ENCODE results near the gene TMUB2.
A peak's percentile ranks its signal among the peaks of the same experiment; 100 is the strongest.

The TMUB2 gene

GRCh38 chr17:44203731-44204440 is 17.1 kb downstream of the TMUB2 start:
- peak; percentile 52 for DNase-seq

DNA sequence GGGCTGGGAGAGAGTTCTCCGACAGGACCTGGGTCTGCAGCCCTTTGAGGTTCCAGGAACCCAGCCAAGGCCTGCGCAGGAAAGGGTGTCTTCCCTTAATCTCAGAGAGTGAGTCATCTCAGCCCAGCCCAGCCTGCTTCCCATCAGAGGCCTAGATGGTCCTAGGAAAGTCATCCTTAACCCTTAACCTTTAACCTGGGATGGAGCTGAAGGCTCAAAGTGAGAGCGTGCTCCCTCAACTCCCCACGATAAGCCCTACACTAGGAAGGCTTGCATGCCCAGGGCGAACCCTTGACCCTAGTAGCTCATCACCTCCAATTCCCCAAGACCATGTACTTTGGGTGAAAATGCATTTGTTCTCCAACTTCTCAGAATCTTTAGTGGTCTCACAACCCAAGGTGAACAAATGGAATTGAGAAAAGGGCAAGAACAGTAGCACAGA is 17.7 kb downstream of the TMUB2 start:
- DNase-seq: peak; percentile 60

GRCh38 chr17:44205962-44206824 is 19.4 kb downstream of the TMUB2 start:
- DNase-seq: no peak

DNA sequence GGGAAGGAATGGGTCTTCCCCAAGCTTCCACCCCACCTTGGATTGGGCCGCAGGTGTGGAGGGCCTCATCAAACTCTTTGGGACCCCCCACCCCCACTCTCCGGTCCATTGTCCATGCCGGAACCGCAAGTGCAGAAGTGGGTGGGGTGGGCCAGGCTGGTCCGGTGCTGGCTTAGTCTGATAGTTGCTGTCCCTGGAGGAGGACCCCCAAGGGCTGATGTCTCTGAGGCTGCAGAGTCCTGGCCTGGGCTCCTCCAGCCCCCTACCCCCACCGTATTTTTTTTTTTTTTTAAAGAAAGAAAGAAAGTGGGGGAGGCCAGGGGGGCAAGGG is 20.0 kb downstream of the TMUB2 start:
- DNase-seq: no peak

GRCh38 chr17:44207319-44207718 is 20.5 kb downstream of the TMUB2 start:
- no peak for DNase-seq

DNA sequence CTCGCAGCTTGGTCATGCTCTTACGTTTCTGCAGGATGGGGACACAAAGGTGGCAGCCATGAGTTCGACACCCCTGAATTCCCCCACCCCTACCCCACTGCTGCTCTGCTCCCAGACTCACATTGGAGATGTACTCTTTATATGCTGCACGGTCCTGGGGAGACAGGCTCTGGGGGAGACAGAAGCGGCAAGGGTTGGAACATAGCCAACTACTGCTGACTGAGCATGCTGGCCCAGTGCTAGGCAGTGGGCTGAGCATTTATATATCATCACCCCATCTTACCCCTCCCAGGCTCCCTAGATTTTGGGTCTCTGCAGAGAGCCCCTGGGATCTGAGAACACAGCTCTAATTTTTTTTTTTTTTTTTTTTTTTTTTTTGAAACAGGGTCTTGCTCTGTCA is 21.0 kb downstream of the TMUB2 start:
- no peak for DNase-seq

GRCh38 chr17:44209786-44210341 is 23.1 kb downstream of the TMUB2 start:
- no peak for DNase-seq

- peak; percentile 85 for DNase-seq
Measured at GRCh38 chr17:44210342-44211192, 23.8 kb downstream of the TMUB2 start.

DNA sequence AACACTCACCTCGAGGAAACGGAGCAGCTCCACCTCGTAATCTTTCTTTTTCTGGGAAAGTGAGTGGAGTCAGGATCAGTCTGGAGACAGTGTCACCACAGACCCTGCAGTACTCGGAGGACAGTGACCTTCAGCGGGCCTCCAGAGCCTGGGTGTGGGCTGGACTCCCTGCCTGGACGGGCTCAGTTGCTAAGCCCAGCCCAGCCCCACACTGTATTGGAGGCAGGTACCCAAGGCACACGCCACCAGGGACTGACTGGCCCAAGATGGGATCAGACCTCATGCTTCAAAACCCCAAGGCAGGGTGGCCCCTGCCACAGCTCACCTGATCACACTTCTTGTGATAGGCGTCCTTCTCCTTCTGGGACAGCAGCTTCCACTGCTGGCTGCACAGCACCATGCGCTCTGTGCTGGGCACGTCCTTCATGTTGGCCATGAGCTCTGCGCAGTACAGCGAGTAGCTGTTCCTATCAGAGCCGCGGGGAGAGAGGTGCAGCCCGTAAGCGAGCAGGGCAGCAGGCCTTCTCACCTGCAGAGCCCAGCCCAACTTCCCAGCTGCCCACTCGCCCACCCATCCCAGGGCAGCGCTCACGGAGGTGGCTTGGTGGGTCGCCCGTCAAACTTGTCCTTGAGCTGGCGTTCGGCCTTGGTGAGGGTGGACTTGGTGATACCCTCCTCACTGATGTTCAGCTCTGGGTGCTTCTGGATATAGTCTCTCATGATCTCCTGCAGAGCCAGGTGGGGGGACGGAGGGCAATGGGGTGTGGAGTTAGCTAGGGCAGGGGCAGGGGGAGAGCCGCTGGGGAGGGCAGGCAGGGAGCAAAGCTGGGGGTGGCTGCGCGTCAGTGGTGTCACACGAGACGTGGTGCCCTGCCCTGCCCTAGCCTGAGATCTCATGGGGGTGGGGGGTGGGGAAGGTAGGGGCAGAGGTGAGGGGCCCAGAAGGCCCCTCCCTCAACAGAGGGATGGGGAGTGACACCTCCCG is 24.8 kb downstream of the TMUB2 start:
- DNase-seq: no peak

- no peak for DNase-seq
Measured at GRCh38 chr17:44212507-44213402, 26.0 kb downstream of the TMUB2 start.

- no peak for DNase-seq
Measured at GRCh38 chr17:44213403-44214229, 26.8 kb downstream of the TMUB2 start.

GRCh38 chr17:44214230-44214494 is 27.4 kb downstream of the TMUB2 start:
- DNase-seq: no peak

- no peak for DNase-seq
Measured at GRCh38 chr17:44214896-44215295, 28.1 kb downstream of the TMUB2 start.

- DNase-seq: no peak
Measured at GRCh38 chr17:44216173-44216572, 29.4 kb downstream of the TMUB2 start.

DNA sequence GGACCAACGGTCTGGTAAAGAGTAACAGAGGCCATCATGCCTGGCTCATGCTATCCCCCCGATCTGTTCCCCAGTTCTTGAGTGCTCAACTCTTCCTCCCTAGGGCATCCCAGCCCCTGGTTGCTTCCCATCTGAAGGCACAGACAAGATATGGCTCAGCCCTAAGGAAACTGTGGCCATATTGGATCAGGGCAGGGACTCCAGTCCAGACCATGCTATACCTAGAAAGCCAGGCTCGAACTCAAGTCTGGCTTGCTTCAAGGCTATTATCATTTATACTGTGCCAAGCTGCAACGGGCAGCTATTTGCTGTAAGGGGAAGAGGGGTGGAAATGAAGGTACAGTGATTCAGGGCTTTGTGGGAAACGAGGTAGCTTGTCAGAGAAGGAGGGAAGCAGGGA is 29.9 kb downstream of the TMUB2 start:
- DNase-seq: no peak

DNA sequence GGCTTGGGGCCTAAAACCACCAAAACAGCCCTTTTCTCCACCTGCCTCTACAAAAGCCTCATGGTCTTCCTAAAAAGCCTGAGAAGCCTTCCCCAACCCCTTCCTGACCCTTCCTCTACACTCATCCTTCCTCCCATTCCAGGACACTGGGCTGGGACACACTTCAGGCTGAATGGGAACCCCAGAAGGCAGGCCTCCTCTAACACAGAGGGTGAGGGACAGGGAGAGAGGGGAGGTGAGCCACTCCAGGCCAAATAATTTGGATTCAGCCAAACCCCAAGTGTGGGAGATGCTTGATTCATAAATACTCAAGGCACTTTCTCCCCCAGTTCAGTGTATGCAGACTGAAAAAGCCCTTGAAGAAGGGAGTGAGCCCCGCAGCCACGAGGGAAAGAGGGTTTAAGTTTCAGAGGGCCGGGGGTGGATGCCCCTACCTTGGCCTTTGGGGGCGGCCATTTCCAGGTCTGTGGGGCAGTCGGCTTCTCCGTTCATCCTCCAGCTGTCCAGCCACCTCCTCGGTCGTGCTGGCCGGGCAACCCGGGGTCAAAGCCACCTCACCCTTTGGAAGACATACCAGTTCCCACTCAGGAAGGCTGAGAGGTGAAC is 31.1 kb downstream of the TMUB2 start:
- no peak for DNase-seq

DNA sequence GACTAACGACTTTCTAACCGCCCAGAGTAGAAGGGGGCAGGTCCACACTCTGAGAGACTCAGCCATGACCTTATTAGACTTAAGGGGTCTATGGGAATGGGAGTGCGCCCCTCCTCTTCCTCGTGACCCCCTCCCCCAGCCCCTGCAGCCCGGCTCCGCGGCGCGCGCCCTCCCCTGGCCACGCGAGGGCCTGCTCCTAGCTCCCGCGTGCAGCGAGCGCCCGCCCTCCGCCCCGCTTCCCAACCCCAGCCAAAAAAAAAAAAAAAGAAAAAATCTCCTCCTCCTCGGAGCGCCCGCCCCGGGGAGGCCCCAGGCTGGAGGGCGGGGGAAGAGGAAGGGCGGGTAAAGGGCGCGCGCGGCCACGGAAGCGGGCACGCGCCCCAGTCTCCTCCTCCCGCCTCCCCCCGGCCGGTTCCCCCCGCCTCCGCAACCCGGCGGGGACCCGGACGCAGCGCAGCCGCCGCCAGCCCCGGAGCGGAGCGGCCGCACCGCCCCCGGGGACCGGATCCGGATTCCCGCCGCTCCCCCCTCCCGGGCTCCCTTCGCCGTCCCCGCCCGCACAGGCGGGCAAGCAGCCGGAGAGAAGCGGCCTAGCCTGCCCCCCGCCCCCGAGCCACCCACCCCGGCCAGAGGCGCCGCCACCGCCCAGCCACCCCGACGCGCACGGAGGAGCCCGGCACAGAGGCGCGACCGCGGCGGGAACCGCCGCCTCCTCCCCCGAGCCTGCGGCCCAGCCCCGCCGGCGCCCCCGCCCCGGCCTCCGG is 31.8 kb downstream of the TMUB2 start:
- DNase-seq: peak; percentile 95

- DNase-seq: peak; percentile 76
Measured at GRCh38 chr17:44219108-44219615, 32.4 kb downstream of the TMUB2 start.

Measured in fibroblast of skin of abdomen (primary cell).